ENCODE measurements around the gene RAD51C. TPM values are rescaled to one million over a fixed set of nuclear protein-coding genes. Genes with fewer than 3 reads are reported as not detected.

The RAD51C gene
- total RNA-seq, 2 donors from 2014 or later, result 24.3 to 29.3 TPM

DNA sequence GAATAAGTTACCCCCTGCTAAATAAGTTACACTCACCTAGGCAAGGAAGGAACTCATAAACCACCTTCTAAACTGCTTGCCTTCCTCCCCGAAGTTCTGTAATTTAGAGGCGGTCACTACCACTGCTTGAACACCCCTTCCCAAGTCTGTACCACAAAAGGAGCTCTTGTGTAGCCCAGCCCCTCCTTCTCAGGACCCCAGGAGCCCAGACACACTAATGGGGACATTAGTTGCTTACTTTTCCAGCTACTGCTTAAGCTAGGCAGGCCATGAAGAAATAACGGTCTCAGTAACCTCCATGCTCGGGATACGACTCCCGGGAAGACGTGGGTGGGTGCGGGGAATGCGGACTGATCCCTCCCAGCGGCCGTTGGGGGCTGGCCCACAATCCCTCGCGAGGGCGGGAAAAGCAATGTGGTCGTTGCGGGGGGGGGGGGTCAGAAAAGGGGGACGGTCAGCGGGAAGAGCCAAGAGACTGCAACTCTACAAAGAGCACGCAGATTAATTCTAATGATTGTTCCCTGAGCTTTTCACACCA is 632 bp upstream of the RAD51C start, which contains the start of gene TEX14:
TEX14 (minus strand) TSS at position 345 of the 538 bp plus-strand sequence. CDS start 40,044 bp downstream, outside the sequence.
- TF ChIP-seq, protein P1, sequence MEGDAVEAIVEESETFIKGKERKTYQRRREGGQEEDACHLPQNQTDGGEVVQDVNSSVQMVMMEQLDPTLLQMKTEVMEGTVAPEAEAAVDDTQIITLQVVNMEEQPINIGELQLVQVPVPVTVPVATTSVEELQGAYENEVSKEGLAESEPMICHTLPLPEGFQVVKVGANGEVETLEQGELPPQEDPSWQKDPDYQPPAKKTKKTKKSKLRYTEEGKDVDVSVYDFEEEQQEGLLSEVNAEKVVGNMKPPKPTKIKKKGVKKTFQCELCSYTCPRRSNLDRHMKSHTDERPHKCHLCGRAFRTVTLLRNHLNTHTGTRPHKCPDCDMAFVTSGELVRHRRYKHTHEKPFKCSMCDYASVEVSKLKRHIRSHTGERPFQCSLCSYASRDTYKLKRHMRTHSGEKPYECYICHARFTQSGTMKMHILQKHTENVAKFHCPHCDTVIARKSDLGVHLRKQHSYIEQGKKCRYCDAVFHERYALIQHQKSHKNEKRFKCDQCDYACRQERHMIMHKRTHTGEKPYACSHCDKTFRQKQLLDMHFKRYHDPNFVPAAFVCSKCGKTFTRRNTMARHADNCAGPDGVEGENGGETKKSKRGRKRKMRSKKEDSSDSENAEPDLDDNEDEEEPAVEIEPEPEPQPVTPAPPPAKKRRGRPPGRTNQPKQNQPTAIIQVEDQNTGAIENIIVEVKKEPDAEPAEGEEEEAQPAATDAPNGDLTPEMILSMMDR (IDR thresholded peaks at IDR 0.05), result no peak
- H3K27me3 ChIP-seq, result no peaks in the 10 kb centered on the region
- peak within 1 kb of the TSS; percentile 58 to 72 for H3K4me3 ChIP-seq
- H3K9me3 ChIP-seq, result no peaks in the 10 kb centered on the region
- no peak for DNase-seq (ENCODE audit: low spot score)
- peak within 1 kb of the TSS; percentile 77 to 80 for H3K27ac ChIP-seq
- H3K36me3 ChIP-seq, result no peaks in the 10 kb centered on the region
- peaks cover 0 to 12% of the 10 kb centered on the region in 2 donors for H3K4me1 ChIP-seq

DNA sequence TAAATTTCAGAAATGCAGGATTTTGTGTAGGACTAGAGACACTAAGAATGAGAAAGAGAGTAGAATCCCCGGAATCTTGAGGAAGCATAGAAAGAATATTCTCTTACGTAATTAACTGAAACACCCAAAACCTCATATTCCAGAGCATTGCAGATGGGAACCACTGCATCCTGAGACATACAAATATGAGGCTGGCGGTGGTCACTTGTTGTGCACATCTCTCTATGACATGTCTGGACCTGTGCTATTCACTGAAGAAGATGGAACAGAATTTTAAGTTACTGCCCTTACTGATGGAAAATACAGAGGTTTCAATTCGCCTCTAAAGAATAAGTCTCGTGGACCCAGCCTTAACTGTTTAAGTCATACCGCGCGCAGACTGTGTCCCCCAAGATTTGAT is 806 bp downstream of the RAD51C start:
- H3K4me1 ChIP-seq, result peaks cover 0 to 12% of the 10 kb centered on the region in 2 donors
- peak overlapping the region; percentile 58 to 72 for H3K4me3 ChIP-seq
- H3K27ac ChIP-seq, result peak overlapping the region; percentile 77 to 80
- TF ChIP-seq, protein P1 (IDR thresholded peaks at IDR 0.05), result no peak
- DNase-seq (ENCODE audit: low spot score), result no peak
- no peaks in the 10 kb centered on the region for H3K36me3 ChIP-seq
- no peaks in the 10 kb centered on the region for H3K9me3 ChIP-seq
- H3K27me3 ChIP-seq, result no peaks in the 10 kb centered on the region

DNA sequence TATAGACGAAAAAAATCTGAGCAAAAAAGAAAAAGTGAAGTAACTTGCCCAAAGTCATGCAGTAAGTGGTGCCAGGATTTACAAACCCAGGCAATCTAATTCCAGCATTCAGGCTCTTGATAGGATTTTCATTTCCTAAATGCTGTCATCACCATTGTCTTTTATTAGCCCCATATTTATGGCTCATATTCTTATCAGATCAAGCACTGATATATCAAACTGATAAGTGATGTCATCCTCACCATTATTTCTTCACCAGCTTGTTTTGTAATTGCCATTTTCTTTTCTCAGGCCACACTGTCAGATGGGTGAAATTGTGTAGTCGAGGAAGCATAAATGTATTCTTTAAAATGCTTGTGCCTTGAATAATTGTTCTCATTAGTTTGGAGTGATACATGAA is 1.3 kb downstream of the RAD51C start:
- Histone ChIP-seq H3K27ac (no peak overlapping the region), H3K4me1 (peaks cover 0 to 12% of the 10 kb centered on the region in 2 donors), H3K27me3 (no peaks in the 10 kb centered on the region), H3K4me3 (no peak overlapping the region), H3K36me3 (no peaks in the 10 kb centered on the region), H3K9me3 (no peaks in the 10 kb centered on the region)
- DNase-seq (ENCODE audit: low spot score), result no peak
- TF ChIP-seq, protein P1 (IDR thresholded peaks at IDR 0.05), result no peak

DNA sequence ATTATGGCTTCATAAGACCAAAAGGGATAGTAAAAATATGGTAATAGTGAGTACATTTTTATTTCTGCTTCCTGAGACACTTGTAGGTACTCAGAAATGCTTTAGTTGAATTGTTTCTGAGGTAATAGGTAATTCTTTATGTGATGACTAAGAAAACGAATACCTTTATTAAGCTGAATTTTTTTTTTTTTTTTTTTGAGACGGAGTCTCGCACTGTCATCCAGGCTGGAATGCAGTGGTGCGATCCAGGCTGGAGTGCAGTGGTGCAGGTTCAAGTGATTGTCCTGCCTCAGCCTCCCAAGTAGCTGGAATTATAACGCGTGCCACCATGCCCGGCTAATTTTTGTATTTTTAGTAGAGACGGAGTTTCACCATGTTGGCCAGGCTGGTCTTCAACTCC is 1.9 kb downstream of the RAD51C start:
- peaks cover 0 to 12% of the 10 kb centered on the region in 2 donors for H3K4me1 ChIP-seq
- H3K4me3 ChIP-seq, result no peak overlapping the region
- H3K27me3 ChIP-seq, result no peaks in the 10 kb centered on the region
- no peak for DNase-seq (ENCODE audit: low spot score)
- peaks cover 4% of the 10 kb centered on the region for H3K36me3 ChIP-seq
- no peaks in the 10 kb centered on the region for H3K9me3 ChIP-seq
- no peak overlapping the region for H3K27ac ChIP-seq
- TF ChIP-seq, protein P1 (IDR thresholded peaks at IDR 0.05), result no peak

DNA sequence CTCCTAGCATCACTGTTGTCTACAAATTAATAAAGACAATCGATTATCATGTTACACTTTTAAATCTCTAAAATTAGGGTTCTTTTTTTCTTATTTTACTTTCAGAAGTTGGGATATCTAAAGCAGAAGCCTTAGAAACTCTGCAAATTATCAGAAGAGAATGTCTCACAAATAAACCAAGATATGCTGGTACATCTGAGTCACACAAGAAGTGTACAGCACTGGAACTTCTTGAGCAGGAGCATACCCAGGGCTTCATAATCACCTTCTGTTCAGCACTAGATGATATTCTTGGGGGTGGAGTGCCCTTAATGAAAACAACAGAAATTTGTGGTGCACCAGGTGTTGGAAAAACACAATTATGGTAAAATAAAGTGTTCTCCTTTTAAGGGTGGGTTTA is 2.4 kb downstream of the RAD51C start:
- no peak for DNase-seq (ENCODE audit: low spot score)
- Histone ChIP-seq H3K27ac (no peak overlapping the region), H3K4me3 (no peak overlapping the region), H3K36me3 (peaks cover 10% of the 10 kb centered on the region), H3K27me3 (no peaks in the 10 kb centered on the region), H3K9me3 (no peaks in the 10 kb centered on the region), H3K4me1 (peaks cover 0 to 12% of the 10 kb centered on the region in 2 donors)
- TF ChIP-seq, protein P1 (IDR thresholded peaks at IDR 0.05), result no peak

DNA sequence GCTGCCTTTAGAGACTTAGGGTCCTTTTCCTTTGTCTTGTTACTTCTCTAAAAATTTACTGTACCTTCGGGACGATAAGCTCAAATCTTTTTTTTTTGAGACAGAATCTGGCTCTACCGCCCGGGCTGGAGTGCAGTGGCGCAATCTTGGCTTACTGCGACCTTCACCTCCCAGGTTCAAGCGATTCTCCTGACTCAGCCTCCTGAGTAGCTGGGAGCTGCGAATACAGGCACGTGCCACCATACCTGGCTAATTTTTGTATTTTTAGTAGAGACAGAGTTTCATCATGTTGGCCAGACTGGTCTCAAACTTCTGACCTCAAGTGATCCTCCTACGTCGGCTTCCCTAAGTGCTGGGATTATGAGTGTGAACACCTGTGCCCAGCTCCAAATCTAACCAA is 7.4 kb downstream of the RAD51C start:
- H3K9me3 ChIP-seq, result no peaks in the 10 kb centered on the region
- peaks cover 30% of the 10 kb centered on the region for H3K36me3 ChIP-seq
- no peak for DNase-seq (ENCODE audit: low spot score)

More for the DNA sequence above, 7.4 kb downstream of the RAD51C start:
- Histone ChIP-seq H3K4me3 (no peak overlapping the region), H3K27me3 (no peaks in the 10 kb centered on the region), H3K27ac (no peak overlapping the region), H3K4me1 (no peaks in the 10 kb centered on the region)
- TF ChIP-seq, protein P1 (IDR thresholded peaks at IDR 0.05), result no peak

All from right atrium auricular region (tissue), 2 donors.